NCI-H187 treated with DMSO at 0.1 percent for 48 hours (cell line): ENCODE measurements around the gene TRMU.
"Not testable (repeated sequence)": the region's sequence is repeated elsewhere in the genome, so short reads cannot be mapped to it uniquely, and the experiment has no call there.

ENCODE experiments used
- DNase-seq: peaks from one replicate; lab custom pipeline; 2025; lab: John Stamatoyannopoulos, UW

Gene TRMU

DNA sequence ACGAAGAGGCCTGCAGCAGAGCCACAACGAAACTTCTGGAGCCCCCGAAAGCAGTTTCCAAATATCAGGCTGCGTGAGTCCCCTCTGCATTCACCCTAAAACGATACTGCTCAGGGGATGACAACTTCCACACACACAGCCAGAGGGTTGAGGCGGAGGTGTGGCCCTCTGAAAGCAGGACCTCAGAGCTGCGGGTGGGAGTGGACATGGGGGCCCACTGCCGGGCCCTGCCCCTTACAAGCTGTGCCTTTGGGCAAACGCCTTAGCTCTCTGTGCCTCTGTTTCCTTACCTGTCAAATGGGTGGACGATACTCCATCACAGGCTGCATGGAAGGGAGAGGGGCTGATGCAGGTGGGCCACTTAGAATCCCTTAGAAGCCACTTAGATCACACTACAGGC is 53.1 kb downstream of the TRMU start:
- no peak for DNase-seq

DNA sequence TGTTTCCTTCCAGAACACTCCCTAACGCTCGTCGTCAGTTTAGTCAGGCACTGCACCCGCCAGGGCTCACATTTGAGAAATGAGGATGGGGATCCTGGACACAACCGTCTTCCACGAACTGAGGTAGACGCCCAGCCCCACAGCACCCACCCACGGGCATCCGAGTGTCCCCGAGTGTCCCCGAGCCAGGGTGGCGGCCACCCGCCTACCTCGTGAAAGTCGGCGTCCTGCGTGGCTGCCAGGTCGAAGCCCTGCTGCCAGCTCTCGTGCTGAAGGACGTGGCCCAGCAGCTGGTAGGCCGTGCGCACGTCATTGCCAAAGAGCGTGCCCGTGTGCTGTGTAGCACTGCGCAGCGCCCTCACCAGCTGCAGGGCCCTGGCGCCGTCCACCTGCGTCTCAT is 53.6 kb downstream of the TRMU start:
- no peak for DNase-seq

DNA sequence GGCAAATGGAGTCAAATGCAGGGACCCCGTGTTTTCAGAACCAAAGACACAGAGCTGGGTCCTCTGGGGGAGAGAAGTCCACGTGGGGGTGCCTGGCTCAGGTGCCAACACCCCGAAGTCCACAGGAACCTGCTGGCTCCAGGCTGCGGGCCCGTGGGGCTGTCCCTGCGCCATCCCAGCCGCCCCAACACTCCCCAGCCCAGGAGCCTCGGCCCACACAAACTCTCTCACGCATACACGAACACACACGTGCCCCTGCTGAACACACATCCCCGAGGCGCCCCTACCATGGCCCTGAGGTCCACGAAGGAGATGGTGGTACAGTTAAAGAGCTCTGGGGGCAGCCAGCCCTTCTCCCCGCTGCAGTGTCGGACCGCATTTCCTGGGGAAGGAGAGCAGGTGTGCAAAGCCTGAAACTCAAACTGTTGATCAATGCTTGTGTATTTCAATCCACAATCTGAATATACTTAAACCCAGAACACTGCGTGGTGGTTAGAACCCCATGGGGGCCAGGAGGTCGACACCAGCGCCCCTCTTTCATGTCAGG is 54.7 kb downstream of the TRMU start:
- DNase-seq: no peak

DNA sequence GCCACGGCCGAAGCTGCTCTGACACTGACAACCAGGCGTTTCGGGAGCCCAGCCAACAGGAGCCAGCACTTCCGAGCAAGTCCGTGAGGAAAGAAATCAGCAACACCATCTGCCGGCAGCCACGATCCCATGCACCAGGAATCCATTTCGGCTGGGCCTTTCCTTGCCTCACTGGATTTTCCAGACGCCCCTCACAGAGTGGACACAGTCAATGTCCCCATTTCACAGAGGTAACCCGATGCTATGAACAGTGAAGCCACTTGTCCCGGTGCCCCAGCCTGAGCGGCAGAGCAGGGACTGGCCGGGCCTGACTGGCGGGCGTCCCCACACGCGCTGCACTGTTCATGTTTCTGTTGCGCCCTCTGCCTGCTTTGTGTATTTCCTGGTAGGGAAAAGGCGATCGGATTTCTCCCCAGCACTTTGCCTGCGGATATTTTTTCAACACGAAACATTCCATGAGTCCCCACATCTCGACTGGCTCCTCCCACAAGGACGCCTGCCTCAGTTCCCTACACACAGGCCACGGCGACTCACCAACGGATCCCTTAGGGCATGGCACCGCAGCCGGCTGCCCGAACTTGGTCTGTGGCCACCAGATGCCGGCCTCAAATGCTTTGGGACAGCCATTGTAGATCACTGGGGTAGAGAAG is 55.3 kb downstream of the TRMU start:
- DNase-seq: no peak

DNA sequence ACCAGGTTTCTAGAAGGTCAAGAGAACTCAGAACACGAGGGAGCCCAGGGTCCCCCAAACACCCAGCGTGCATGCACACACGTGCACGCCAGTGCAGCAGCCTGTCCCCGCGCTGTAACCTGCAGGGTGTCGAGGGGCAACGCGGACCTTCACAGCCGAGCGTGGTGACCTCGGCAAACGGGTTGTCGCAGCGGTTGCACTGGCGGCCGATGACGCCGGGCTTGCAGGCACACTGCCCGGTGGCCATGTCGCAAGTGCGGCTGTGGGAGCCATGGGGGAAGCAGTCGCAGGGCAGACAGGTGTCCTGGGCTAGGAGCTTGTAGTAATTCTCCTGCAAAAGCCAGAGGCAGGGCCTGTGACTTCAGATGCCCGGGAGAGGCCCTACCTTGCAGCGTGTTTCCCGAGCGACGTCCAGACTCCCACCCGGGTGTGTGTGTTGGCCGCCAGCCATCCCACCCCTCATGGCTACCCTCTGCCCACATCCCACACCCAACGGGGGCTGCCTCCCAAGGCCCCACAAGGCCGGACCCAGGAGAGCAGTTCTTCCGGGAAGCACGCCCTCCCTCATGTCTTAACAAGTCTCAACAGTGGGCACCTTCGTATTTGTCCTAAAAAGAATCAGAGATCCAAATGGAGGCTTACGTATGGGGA is 56.1 kb downstream of the TRMU start:
- no peak for DNase-seq

DNA sequence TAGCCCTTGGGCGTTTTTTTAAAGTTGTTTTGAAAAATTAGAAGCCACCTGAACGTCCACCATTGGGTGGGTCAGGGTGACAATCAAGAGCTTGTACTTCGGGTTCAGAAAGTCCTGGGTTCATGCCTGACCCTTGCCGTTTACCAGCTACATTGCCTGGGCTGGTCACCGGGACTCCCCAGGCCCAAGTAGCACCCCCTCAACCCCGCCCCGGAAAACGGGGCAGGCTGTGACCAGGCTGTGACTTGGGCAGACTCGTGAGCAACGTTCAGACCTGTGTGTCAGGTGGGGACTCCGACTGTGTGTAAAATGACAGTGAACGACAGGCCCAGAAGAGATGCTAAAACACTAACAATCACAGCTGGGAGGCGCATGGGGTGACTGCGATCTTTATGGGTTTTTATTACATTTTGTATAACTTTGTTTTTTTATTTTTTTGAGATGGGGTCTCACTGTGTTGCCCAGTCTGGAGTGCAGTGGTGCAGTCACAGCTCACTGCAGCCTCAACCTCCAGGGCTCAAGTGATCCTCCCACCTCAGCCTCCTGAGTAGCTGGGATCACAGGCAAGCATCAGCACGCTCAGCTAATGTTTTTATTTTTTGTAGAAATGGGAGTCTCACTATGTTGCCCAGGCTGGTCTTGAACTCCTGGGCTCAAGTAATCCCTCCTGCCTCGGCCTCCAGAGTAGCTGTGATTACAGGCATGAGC is 56.8 kb downstream of the TRMU start:
- no peak for DNase-seq

DNA sequence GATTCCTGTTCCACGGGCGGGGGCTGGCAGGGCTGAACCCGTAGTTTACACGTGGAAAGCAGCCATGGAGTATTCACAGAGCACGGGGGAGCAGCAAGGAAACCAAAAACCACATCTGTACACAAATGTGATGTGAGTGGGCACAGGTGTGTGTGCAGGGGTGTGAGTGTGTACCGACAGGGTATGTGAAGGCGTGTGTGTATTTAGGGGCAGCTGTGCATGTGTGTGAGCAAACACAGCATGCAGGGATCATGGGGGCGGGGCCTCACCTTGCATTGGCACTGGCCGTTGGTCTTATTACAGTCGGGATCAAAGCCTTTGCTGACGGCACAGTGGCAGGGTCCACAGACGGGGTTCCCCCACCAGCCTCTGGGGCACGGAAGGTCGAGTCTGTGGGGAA is 58.4 kb downstream of the TRMU start:
- no peak for DNase-seq

DNA sequence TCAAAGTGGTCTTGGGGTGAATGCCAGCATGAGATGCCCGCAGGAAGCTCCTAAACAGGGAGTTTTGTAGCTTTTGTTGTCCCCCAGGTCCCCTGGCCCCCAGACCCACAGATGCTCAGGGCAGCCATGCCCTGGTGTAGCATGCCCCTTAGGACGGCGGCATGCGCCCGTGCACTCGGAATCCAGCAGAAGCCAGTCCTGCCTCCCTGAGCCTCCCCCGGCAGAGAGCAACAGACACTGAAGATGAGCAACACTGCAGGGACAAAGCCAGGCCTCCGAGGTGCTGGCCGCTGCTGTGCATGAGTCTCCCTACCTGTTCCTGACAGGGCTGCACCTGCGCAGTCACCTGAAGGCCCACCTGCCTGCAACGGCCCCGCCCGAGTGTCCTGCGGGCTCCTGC is 59.1 kb downstream of the TRMU start:
- DNase-seq: no peak

DNA sequence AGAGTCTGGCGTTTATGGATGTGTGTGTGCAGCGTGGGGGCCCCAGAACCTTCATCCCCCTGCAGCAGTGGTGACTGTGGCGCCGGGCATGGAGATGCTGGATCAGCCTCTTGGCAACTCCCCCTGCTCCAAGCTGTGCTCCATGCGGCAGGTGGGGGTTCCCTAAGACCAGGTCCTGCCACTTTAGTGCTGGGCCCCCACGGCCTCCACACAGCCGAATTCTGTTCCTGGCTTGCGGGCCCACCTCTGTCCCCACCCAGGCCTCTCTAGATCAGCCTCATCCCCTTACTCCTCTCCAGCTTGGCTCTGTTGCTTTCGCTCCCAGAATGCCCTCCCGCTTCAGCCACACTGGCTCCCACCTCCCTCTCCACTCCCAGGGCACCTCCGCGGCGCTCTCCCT is 59.6 kb downstream of the TRMU start:
- DNase-seq: no peak

DNA sequence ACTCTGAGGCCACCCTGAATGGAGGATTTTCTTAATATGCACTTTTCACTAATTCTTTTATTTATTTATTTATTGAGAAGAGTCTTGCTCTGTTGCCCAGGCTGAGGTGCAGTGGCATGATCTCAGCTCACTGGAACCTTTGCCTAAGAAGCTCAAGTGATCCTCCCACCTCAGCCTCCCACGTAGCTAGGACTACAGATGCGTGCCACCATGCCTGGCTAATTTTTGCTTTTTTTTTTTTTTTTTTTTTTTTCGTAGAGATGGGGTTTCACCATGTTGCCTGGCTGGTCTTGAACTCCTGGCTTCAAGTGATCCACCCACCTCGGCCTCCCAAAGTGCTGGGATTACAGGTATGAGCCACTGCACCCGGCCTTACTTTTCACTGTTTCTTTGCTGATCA is 61.5 kb downstream of the TRMU start:
- not testable (repeated sequence) for DNase-seq

DNA sequence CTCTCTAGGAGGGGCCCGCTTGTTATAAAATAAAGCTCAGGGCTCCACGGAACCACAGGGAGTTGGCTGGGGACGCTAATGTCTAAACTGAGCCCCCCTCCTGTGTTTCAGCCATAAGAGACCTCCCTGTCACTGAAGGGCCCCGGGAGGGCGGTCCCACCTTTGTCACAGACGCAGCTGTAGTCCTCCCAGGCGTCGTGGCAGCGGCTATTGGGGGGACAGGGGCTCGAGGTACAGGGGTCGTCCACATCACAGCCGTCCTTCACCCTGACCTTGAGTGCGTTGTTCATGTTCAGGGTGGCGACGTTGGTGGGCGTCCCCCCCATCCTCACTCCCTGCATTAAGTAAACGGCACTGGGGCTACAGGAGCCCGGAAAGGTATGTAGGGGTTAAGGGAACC is 62.0 kb downstream of the TRMU start:
- DNase-seq: no peak

DNA sequence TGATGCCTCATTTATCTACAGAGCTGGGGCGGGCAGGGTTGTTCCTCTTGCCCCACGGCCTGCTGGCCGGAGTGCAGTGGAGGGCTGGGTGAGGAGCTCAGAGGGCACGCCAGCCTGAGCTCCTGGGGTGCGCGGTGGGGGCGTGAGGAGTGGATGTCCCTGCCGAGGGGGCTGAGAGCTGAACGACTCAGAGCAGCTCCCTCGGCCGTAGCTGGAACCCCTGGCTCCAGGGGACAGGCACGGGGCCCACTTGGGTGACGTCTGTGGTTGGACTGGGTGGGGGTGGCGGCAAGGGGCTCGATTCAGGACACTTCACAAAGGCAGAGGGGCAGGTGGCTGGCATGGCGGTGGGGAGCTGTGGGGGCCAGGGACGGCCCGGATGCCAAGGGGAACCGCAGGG is 62.4 kb downstream of the TRMU start:
- no peak for DNase-seq

DNA sequence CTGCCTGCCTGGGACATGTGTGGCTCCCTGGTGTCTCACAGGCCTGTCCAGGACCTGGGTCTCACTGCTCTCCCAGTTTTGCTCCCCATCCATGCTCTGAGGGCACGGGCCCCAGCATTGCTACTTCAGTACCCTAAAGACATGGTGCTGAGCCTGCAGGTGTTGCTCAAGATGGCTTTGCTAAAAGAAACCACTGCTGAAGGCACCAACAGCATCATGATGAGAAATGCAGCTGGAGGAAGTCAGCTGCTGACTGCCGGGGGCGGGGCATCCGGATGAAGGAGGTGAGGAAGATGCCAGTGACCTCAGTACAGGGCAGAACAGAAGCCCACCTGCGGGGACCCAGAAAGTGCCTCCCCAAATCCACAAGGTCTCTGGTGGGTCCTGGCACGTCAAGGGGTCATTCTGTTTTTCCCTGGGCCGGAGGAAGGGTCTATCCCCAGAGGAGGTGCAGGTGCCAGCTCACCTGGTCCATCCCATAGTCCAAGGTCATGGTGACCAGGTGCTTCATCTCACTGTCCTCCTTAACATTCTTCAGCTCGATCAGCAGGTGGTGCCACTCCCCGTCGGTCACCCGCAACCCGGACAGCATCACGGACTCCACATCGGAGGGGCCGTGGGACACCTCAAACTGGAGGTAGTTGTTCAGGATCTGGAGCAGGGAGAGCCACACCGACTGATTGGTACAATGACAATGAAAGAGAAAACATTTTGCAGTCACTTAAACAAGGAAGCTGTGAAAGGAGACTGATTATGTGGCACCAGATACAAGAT is 63.9 kb downstream of the TRMU start:
- no peak for DNase-seq

DNA sequence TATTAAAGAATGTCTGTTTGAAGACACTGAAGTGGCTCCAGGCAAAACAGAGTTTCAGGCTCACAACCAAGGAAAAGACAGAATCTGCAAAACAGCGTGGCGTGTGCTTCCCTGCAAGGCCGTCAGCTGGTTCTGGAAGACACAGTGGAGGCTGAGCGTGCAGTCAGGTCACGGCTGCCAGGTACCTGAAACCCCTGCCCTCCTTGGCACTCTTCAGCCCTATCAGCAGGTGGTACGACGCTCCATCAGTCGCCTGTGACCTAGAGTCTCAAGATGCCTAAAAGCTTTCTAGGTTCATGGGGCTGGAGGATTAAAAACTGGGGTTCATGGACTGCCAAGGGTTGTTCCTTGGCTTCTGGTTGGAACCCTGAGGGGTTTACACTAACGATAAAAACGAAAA is 65.9 kb downstream of the TRMU start:
- DNase-seq: no peak

DNA sequence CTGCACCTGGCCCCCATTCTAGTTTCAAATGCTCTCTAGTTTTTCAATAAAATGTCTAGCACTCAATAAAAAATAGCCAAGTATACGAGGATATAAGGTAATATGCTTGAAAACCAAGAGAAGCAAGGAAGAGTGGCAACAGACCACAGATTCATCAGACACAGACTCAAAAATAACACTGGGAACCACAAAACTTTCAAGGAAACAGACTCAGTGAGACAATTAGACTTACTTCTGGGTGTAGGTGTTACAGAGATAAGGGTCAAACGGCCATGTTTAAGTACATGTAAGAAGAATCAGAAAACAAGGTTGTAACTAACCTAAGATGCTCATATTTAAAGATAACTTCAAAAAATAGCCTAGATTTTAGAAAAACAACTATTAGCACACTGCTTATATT is 67.0 kb downstream of the TRMU start:
- DNase-seq: no peak

DNA sequence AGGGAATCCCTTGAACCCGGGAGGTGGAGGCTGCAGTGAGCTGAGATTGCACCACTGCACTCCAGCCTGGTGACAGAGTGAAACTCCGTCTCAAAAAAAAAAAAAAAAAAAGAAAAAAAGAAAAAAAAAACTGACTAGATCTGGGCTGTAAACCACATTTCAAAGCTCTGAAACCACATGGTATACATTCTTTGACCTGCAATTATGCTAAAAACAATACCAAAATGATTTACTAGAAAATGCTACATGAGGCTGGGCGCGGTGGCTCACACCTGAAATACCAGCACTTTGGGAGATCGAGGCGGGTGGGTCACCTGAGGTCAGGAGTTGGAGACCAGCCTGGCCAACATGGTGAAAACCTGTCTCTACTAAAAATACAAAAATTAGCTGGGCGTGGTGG is 68.4 kb downstream of the TRMU start:
- DNase-seq: not testable (repeated sequence)

DNA sequence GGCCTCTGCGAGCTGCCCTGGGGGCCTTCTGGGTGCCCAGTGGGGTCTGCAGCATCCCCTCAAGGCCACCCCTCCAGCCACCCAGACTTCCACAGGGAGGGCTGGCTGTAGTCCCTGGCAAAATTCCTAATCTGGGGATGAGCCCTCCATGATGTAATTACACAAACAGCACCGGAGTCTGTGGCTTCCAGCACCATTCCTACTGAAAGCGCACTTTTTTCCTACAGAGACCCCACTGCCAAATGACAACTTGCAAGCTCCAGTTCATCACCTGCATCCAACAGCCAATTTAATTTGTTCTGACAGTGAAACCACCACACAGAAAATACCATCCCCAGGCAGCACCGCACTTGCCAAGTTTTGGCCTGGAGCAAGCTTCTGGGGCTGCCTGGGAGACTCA is 70.4 kb downstream of the TRMU start:
- DNase-seq: no peak

DNA sequence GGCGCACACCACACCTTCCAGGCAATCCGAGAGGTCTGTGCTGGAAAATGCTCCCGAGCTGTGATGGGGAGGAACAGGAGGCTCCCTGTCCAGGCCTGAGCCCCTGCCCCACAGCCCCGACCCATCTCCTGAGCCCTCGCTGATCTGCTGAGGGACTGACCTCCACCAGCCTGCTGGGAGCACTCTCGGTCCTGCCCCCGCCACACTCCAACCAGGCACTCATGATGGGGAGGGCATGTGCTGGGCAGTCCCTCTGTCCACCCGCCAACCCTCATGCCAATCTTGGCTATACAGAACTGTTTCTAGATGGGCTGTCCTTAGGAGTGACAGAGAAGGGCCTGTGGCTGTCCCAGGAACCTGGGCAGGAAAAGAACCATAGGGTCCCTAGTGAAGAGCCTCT is 70.8 kb downstream of the TRMU start:
- no peak for DNase-seq

DNA sequence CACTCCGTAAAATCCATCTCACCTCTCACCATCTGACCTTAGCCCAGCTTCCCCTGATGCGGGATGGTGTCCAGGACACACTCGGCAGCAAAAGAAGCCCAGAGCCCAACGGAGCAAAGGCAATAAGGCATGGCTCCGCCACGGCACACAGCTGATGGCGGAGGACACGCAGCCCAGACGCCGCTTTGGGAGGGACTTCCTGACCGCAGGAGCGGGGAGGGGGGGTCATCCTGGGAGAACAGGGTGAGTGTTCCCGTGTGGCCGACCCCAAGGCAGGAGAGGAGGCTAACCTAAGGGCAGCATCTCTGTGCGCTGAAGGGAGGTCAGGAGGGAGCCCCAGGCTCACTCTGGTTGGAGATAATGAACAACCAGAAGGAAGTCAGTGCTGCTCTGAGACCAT is 71.3 kb downstream of the TRMU start:
- DNase-seq: no peak
